MM.1S (cell line): Measurements from ENCODE around the gene ZFAND2B.

Experiments
- CTCF ChIP-seq: fragments of 300-600 bp; sonication (generic); IDR thresholded peaks from 2 replicates; pipeline ENCODE4 v1.5.1; 2016; ENCODE audit warnings: antibody characterized with exemption, low read length, mixed read lengths
- EZH2 ChIP-seq: fragments of 300-600 bp; sonication (generic); optimal IDR thresholded peaks from 2 replicates; pipeline ENCODE3; 2017; ENCODE audit warnings: low read depth, mild to moderate bottlenecking, antibody characterized with exemption, low read length, mixed read lengths

- no peak for TF ChIP-seq CTCF
- no peak for TF ChIP-seq EZH2
Observed at GRCh38 chr2:219179601-219180465, 26.7 kb upstream of the ZFAND2B start.
